ENCODE data around the gene IL27RA.

The IL27RA gene

DNA sequence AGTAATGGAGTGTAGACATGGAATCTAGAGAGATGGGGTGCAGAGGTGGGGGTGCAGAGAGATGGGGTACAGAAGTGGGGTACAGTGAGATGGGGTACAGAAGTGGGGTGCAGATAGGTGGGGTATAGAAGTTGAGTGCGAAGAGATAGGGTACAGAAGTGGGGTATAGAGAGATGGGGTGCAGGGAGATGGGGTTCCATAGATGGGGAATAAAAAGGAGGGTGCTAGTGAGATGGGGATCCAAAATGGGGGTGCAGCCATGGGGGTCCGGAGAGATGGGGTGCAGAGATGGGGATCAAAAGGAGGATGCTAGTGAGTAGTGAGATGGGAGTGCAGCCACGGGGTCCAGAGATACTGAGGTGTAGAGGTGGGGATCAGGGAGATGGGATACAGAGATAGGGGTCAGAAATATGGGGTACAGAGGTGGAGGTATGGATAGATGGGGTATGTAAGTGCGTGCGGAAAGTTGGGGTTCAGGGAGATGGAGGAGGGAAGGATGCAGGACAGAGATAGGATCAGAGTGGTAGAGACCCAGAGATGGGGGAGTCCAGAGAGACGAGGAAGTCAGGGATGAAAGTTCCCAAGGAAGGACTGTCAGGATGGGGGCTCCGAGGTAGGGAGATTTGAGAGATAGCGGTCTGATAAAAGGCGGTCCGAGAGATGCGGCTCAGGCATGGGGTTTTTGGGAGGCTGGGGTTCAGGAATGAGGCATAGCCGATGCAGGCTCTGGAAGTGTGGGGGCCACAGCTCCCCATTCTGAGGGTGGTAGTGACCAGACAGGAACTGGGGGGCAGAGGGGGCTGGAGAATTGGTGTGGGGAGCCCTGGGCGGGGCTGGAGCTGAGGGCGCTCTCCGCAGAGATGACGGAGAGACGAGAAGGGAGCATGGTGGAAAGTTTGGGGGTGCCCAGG, 26.9 kb downstream of the IL27RA start:
- H3K4me1 ChIP-seq (ENCODE audit: low read depth, poor library complexity, severe bottlenecking), result no peaks in the 10 kb centered on the region
- H4K20me1 ChIP-seq (ENCODE audit: insufficient read depth), result no peaks in the 10 kb centered on the region
- H3K4me2 ChIP-seq, result no peak overlapping the region
- no peaks in the 10 kb centered on the region for H3K79me2 ChIP-seq (ENCODE audit: insufficient read depth, low read depth)
- TF ChIP-seq, protein P1, sequence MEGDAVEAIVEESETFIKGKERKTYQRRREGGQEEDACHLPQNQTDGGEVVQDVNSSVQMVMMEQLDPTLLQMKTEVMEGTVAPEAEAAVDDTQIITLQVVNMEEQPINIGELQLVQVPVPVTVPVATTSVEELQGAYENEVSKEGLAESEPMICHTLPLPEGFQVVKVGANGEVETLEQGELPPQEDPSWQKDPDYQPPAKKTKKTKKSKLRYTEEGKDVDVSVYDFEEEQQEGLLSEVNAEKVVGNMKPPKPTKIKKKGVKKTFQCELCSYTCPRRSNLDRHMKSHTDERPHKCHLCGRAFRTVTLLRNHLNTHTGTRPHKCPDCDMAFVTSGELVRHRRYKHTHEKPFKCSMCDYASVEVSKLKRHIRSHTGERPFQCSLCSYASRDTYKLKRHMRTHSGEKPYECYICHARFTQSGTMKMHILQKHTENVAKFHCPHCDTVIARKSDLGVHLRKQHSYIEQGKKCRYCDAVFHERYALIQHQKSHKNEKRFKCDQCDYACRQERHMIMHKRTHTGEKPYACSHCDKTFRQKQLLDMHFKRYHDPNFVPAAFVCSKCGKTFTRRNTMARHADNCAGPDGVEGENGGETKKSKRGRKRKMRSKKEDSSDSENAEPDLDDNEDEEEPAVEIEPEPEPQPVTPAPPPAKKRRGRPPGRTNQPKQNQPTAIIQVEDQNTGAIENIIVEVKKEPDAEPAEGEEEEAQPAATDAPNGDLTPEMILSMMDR (conservative IDR thresholded peaks at IDR 0.05; ENCODE audit: low read depth, low read length), result no peak
- H3K27me3 ChIP-seq (ENCODE audit: insufficient read depth, low read depth), result peaks cover 5% of the 10 kb centered on the region; the same call in 1 of the 2 replicates
- H3K27ac ChIP-seq, result no peak overlapping the region
- H2AFZ ChIP-seq (ENCODE audit: low read depth), result peak overlapping the region; percentile 61; the same call in 1 of the 2 replicates
- H3K9ac ChIP-seq, result no peak overlapping the region
- H3K36me3 ChIP-seq (ENCODE audit: insufficient read depth), result no peaks in the 10 kb centered on the region
- no peak overlapping the region for H3K4me3 ChIP-seq (IDR thresholded peaks at IDR 0.05; ENCODE audit: insufficient read depth, low read depth, low read length)

DNA sequence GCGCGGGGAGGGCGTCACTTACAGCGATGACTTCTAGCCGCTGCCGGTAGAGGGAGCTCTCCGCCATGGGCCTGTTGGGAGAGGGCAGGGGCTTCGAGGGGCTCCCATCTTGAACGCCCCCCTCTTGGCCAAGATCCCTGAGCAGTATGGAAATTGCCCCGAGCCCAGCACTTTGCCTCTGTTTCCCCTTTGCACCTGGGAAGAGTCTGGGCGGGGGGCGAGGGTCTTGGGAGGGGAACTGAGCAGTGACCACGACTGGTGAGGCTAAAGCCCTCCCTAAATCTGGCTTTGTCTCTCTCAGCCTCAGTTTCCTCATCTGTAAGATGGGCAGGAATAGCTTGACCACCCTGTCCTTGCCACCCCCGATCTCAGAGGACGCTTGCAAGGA, 27.5 kb downstream of the IL27RA start:
- Histone ChIP-seq H3K27ac (no peak overlapping the region), H3K9ac (no peak overlapping the region), H3K4me3 (IDR thresholded peaks at IDR 0.05; ENCODE audit: insufficient read depth, low read depth, low read length) (no peak overlapping the region), H3K4me1 (ENCODE audit: low read depth, poor library complexity, severe bottlenecking) (no peaks in the 10 kb centered on the region), H4K20me1 (ENCODE audit: insufficient read depth) (no peaks in the 10 kb centered on the region), H3K27me3 (ENCODE audit: insufficient read depth, low read depth) (peaks cover 5% of the 10 kb centered on the region; the same call in 1 of the 2 replicates), H3K79me2 (ENCODE audit: insufficient read depth, low read depth) (no peaks in the 10 kb centered on the region), H2AFZ (ENCODE audit: low read depth) (peak overlapping the region; percentile 61; the same call in 1 of the 2 replicates), H3K4me2 (no peak overlapping the region), H3K36me3 (ENCODE audit: insufficient read depth) (no peaks in the 10 kb centered on the region)
- TF ChIP-seq, protein P1 (conservative IDR thresholded peaks at IDR 0.05; ENCODE audit: low read depth, low read length), result peak; percentile 88

DNA sequence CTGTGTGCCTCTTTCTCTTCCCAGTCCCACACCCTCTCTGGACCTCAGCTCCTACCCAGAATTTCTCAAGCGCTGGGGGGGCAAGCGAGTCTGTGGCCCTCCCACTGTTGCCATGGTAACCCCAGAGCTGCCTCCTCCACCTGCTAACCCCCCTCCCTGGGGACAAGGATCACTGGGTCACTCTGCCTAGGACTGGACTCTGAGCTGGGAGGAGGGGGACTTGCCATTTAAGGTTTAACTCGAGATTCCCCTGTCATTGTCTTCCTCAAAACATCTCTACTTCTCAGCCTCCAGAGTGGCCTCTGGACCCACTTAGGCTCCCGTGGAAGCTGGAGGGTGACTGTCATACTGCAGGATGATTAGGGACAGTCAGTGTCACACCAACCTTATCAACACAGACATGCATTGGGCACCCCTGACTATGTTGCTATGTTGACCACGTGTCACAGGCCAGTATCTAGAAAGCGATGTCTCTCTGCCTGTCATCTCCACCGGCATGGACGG, 28.1 kb downstream of the IL27RA start:
- H4K20me1 ChIP-seq (ENCODE audit: insufficient read depth), result no peaks in the 10 kb centered on the region

DNA sequence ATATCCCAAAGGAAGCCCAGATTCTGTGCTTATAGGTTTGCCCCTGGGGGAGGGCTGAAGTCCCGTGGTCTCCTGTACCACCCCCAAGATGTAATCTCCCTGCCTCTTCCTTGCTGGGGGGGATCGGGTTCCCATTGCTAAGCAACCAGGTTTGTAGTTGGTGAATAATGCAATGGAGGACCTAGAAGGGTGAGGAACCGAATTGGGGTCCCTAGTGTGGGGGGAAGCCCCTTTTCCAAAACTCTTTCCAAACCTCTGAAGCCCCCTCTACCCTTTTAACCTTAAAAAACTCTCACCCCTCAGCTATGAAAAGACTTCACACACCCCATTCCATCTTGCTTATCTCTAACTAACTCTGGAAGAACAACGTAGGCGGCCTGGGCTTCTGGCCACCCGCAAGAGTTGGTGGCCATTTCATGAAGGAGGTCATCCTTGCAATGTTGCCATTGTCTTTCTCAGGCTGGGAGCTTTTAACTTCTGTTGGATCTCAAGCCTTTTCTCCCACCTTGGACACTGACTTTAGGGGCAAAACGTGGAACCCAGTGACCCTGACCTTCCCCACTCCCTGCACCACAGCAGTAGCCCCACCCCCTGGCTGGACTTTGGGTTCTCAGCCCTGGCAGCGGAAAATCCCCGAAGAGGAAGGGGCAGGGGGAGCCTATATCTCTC, 29.7 kb downstream of the IL27RA start:
- Histone ChIP-seq H3K36me3 (ENCODE audit: insufficient read depth) (no peaks in the 10 kb centered on the region), H3K4me2 (no peak overlapping the region), H3K27ac (no peak overlapping the region), H4K20me1 (ENCODE audit: insufficient read depth) (no peaks in the 10 kb centered on the region), H3K79me2 (ENCODE audit: insufficient read depth, low read depth) (no peaks in the 10 kb centered on the region), H3K27me3 (ENCODE audit: insufficient read depth, low read depth) (peaks cover 7% of the 10 kb centered on the region; the same call in 1 of the 2 replicates), H3K9ac (no peak overlapping the region), H2AFZ (ENCODE audit: low read depth) (no peak overlapping the region), H3K4me3 (IDR thresholded peaks at IDR 0.05; ENCODE audit: insufficient read depth, low read depth, low read length) (no peak overlapping the region), H3K4me1 (ENCODE audit: low read depth, poor library complexity, severe bottlenecking) (no peaks in the 10 kb centered on the region)
- TF ChIP-seq, protein P1 (conservative IDR thresholded peaks at IDR 0.05; ENCODE audit: low read depth, low read length), result no peak

More for the DNA sequence above, 28.1 kb downstream of the IL27RA start:
- Histone ChIP-seq H3K27me3 (ENCODE audit: insufficient read depth, low read depth) (peaks cover 5% of the 10 kb centered on the region; the same call in 1 of the 2 replicates), H3K79me2 (ENCODE audit: insufficient read depth, low read depth) (no peaks in the 10 kb centered on the region), H3K4me3 (IDR thresholded peaks at IDR 0.05; ENCODE audit: insufficient read depth, low read depth, low read length) (no peak overlapping the region), H3K9ac (no peak overlapping the region), H3K4me1 (ENCODE audit: low read depth, poor library complexity, severe bottlenecking) (no peaks in the 10 kb centered on the region), H3K4me2 (no peak overlapping the region), H2AFZ (ENCODE audit: low read depth) (no peak overlapping the region), H3K27ac (no peak overlapping the region), H3K36me3 (ENCODE audit: insufficient read depth) (no peaks in the 10 kb centered on the region)
- TF ChIP-seq, protein P1 (conservative IDR thresholded peaks at IDR 0.05; ENCODE audit: low read depth, low read length), result no peak

Data from KMS-11 (cell line).